Caco-2 (cell line): Measurements from ENCODE around the gene GGT5. TPM values are rescaled to one million over a fixed set of nuclear protein-coding genes. Genes with fewer than 3 reads are reported as not detected.
"Not testable (repeated sequence)": the region's sequence is repeated elsewhere in the genome, so short reads cannot be mapped to it uniquely, and the experiment has no call there.

Source experiments
- BruUV-seq: library from RNA; stranded (reverse); fragments of 400-500 nt; replicated peaks from 2 replicates; lab custom pipeline; 2021; lab: Mats Ljungman, UMichigan
- CTCF ChIA-PET: fragments of 300-600 bp; sonication (Branson Sonifier 250); formaldehyde crosslinking; loops from one replicate; lab custom pipeline; 2022; ENCODE audit warnings: antibody characterized with exemption; lab: Charles Lee
- POLR2A ChIA-PET: fragments of 300-600 bp; sonication (Branson Sonifier 250); formaldehyde crosslinking; loops from one replicate; lab custom pipeline; 2022; ENCODE audit warnings: antibody characterized with exemption; lab: Charles Lee
- DNase-seq, 2 experiments: peaks; one replicate each; pipeline versions ENCODE4 v3.0.0 to v3.0.0-alpha.2; 2020 to 2022
- H3K27me3 ChIP-seq: replicated peaks from 2 replicates; pipeline ENCODE4 v1.6.0; 2011; ENCODE audit warnings: low read length; ENCODE audit not compliant: control insufficient read depth, insufficient read depth
- H3K36me3 ChIP-seq: 2 replicates; pipeline ENCODE4 v1.5.1; 2011; ENCODE audit warnings: low read length; ENCODE audit not compliant: control insufficient read depth, insufficient read depth
- H3K4me1 ChIP-seq: fragments of 250-450 bp; sonication (Bioruptor Pico); 2 replicates; pipeline ENCODE4 v1.5.1; 2020; ENCODE audit warnings: mild to moderate bottlenecking
- H3K4me3 ChIP-seq: 2 replicates; pipeline ENCODE4 v1.5.1; 2011; ENCODE audit warnings: low read depth, mild to moderate bottlenecking, control low read depth, low read length
- H3K9me3 ChIP-seq: fragments of 250-450 bp; sonication (Bioruptor Pico); 2 replicates; pipeline ENCODE4 v1.5.1; 2020; ENCODE audit warnings: mild to moderate bottlenecking, moderate library complexity
- H3K27ac Mint-ChIP-seq: one replicate; pipeline ENCODE4 v1.8.0; 2022; ENCODE audit warnings: mixed read lengths; ENCODE audit not compliant: unreplicated experiment
- H3K27me3 Mint-ChIP-seq: one replicate; pipeline ENCODE4 v1.8.0; 2022; ENCODE audit warnings: mixed read lengths; ENCODE audit not compliant: insufficient read depth, unreplicated experiment
- H3K36me3 Mint-ChIP-seq: one replicate; pipeline ENCODE4 v1.8.0; 2022; ENCODE audit warnings: mild to moderate bottlenecking, mixed read lengths; ENCODE audit not compliant: insufficient read depth, unreplicated experiment
- H3K4me1 Mint-ChIP-seq: one replicate; pipeline ENCODE4 v1.8.0; 2022; ENCODE audit warnings: low read depth, mixed read lengths; ENCODE audit not compliant: unreplicated experiment
- H3K4me3 Mint-ChIP-seq: one replicate; pipeline ENCODE4 v1.8.0; 2022; ENCODE audit warnings: mild to moderate bottlenecking, moderate library complexity, mixed read lengths; ENCODE audit not compliant: unreplicated experiment
- H3K9me3 Mint-ChIP-seq: one replicate; pipeline ENCODE4 v1.8.0; 2022; ENCODE audit warnings: mixed read lengths; ENCODE audit not compliant: unreplicated experiment
- intact Hi-C: fragments of 100-400 bp; cut with micrococcal nuclease; formaldehyde crosslinking; loops from one replicate; pipeline ENCODE4 v1.10.0; 2022; ENCODE audit not compliant: unreplicated experiment
- total RNA-seq: library from RNA; stranded (reverse); gene quantifications from 2 replicates; pipeline ENCODE4 v1.2.3, GENCODE V29; 2022
- TF ChIP-seq, protein P1 (sequence below), 2 experiments: fragments of 200-600 bp in 1 of 2; IDR thresholded peaks; 1 replicate in 1 of 2; 2 replicates in 1 of 2; pipeline versions ENCODE4 v1.5.1 to v1.8.0; 2011 to 2022; ENCODE audit warnings: antibody characterized with exemption in 1 of 2, control low read depth in 1 of 2, inconsistent platforms in 1 of 2, low read depth in 1 of 2, low read length in 1 of 2, mild to moderate bottlenecking in 1 of 2, moderate library complexity in 1 of 2; ENCODE audit not compliant: insufficient read depth in 1 of 2, severe bottlenecking in 1 of 2, unreplicated experiment in 1 of 2

GGT5 gene
- total RNA-seq, 1 experiment from 2014 or later, result 0.66 TPM

DNA sequence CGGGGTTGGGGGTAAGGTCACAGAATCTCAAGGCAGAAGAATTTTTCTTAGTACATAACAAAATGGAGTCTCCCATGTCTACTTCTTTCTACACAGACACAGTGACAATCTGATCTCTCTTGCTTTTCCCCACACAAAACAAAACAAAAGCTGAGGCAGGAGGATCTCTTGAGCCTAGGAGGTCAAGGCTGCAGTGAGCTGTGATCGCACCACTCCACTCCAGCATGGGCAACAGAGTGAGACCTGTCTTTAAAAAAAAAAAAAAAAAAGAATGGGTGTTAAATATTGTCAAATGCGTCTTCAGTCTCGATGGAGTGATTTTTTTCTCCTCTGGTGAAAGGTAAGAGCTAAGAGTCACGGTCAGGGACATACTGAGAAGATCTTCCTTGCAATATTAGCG, 33.2 kb downstream of the GGT5 start:
- peaks cover 28% of the 10 kb centered on the region for H3K4me1 ChIP-seq
- H3K27me3 ChIP-seq, intact Hi-C loops, H3K36me3 ChIP-seq, H3K9me3 ChIP-seq, CTCF ChIA-PET, H3K9me3 Mint-ChIP-seq, H3K27me3 Mint-ChIP-seq, DNase-seq, H3K27ac Mint-ChIP-seq, H3K36me3 Mint-ChIP-seq, H3K4me3 ChIP-seq, BruUV-seq, H3K4me3 Mint-ChIP-seq, POLR2A ChIA-PET: not testable (repeated sequence)
- peaks cover 15% of the 10 kb centered on the region for H3K4me1 Mint-ChIP-seq

DNA sequence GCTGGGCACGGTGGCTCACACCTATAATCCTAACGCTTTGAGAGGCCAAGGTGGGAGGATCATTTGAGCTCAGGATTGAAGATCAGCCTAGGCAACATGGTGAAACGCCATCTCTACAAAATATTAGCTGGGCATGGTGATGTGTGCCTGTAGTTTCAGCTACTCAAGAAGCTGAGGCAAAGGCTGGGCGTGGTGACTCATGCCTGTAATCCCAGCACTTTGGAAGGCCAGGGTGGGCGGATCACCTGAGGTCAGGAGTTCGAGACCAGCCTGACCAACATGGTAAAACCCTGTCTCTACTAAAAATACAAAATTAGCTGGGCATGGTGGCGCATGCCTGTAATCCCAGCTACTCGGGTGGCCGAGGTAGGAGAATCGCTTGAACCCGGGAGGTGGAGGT, 34.5 kb downstream of the GGT5 start:
- H3K27me3 ChIP-seq, H3K9me3 ChIP-seq, BruUV-seq, H3K4me3 ChIP-seq, H3K9me3 Mint-ChIP-seq, POLR2A ChIA-PET, H3K27ac Mint-ChIP-seq, H3K27me3 Mint-ChIP-seq, H3K4me3 Mint-ChIP-seq, intact Hi-C loops, H3K36me3 Mint-ChIP-seq, H3K36me3 ChIP-seq, CTCF ChIA-PET, DNase-seq: not testable (repeated sequence)
- peaks cover 39% of the 10 kb centered on the region for H3K4me1 ChIP-seq
- peaks cover 23% of the 10 kb centered on the region for H3K4me1 Mint-ChIP-seq

DNA sequence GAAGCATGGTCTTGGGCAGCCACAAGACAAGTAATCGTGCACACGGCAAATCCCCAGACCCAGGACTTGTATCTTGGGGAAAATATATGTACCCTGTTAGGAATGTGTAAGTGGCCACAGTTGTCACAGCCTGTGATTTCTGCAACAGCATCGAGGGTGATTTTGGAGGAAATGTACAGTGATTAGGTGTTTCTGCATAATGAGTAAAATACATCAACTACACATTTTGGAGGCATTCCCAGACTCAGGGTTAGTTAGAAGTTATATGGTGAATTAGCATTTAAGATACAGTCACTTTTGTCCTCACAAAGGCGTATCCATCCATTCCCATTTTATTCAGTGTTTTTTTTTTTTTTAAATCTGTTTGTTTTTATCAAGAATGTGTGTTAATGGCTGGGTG, 35.2 kb downstream of the GGT5 start:
- H3K4me1 ChIP-seq, result peaks cover 43% of the 10 kb centered on the region
- Mint-ChIP-seq H3K27me3 (no peaks in the 10 kb centered on the region), H3K4me3 (no peak overlapping the region), H3K27ac (no peak overlapping the region), H3K36me3 (peaks cover 9% of the 10 kb centered on the region), H3K4me1 (peaks cover 29% of the 10 kb centered on the region), H3K9me3 (peaks cover 9% of the 10 kb centered on the region)
- no peaks in the 10 kb centered on the region for H3K27me3 ChIP-seq
- ChIA-PET POLR2A (no interaction called here), CTCF (no interaction called here)
- H3K9me3 ChIP-seq, result peaks cover 12% of the 10 kb centered on the region
- H3K36me3 ChIP-seq, result no peaks in the 10 kb centered on the region
- TF ChIP-seq, protein P1, sequence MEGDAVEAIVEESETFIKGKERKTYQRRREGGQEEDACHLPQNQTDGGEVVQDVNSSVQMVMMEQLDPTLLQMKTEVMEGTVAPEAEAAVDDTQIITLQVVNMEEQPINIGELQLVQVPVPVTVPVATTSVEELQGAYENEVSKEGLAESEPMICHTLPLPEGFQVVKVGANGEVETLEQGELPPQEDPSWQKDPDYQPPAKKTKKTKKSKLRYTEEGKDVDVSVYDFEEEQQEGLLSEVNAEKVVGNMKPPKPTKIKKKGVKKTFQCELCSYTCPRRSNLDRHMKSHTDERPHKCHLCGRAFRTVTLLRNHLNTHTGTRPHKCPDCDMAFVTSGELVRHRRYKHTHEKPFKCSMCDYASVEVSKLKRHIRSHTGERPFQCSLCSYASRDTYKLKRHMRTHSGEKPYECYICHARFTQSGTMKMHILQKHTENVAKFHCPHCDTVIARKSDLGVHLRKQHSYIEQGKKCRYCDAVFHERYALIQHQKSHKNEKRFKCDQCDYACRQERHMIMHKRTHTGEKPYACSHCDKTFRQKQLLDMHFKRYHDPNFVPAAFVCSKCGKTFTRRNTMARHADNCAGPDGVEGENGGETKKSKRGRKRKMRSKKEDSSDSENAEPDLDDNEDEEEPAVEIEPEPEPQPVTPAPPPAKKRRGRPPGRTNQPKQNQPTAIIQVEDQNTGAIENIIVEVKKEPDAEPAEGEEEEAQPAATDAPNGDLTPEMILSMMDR (IDR thresholded peaks at IDR 0.05; ENCODE audit: insufficient read depth in 1 of 2, low read depth in 1 of 2, low read length in 1 of 2, severe bottlenecking in 1 of 2, unreplicated experiment in 1 of 2), result no peak
- BruUV-seq, result no TSS peak
- intact Hi-C loops, result loop anchor here (5.0 kb wide), 1 partner anchor 33 kb away; no protein-coding TSS in a partner anchor
- no peak for DNase-seq
- H3K4me3 ChIP-seq, result no peak overlapping the region

DNA sequence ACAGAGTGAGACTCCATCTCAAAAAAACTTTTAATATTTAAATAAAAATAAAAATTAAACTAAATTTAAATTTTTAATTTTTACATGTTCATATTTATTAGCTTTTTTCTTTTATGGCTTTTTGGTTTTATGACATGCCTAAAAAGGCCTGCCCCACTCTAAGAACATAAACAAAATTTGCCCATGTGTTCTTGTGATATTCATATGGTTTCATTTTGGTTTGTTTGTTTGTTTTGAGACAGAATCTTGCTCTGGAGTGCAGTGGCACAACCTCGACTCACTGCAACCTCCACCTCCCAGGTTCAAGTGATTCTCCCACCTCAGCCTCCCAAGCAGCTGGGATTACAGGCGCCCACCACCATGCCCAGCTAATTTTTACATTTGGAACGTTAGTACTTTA, 35.9 kb downstream of the GGT5 start:
- Histone ChIP-seq H3K9me3 (peaks cover 13% of the 10 kb centered on the region), H3K4me3 (no peak overlapping the region), H3K4me1 (peaks cover 46% of the 10 kb centered on the region), H3K36me3 (no peaks in the 10 kb centered on the region), H3K27me3 (no peaks in the 10 kb centered on the region)
- peaks cover 35% of the 10 kb centered on the region for H3K4me1 Mint-ChIP-seq
- BruUV-seq, result no TSS peak
- H3K36me3 Mint-ChIP-seq, result peaks cover 9% of the 10 kb centered on the region
- no peak overlapping the region for H3K27ac Mint-ChIP-seq
- no peak overlapping the region for H3K4me3 Mint-ChIP-seq
- POLR2A ChIA-PET, result no interaction called here
- H3K9me3 Mint-ChIP-seq, result peaks cover 15% of the 10 kb centered on the region
- TF ChIP-seq, protein P1 (IDR thresholded peaks at IDR 0.05; ENCODE audit: insufficient read depth in 1 of 2, low read depth in 1 of 2, low read length in 1 of 2, severe bottlenecking in 1 of 2, unreplicated experiment in 1 of 2), result no peak
- CTCF ChIA-PET, result no interaction called here
- H3K27me3 Mint-ChIP-seq, result no peaks in the 10 kb centered on the region
- no peak for DNase-seq
- intact Hi-C loops, result loop anchor here (5.0 kb wide), 1 partner anchor 33 kb away; no protein-coding TSS in a partner anchor
